GM12878 (cell line): ENCODE measurements around the gene SLCO2A1.

Experiments used
- CTCF ChIP-seq, 3 experiments: IDR thresholded peaks in 2 of 3; conservative IDR thresholded peaks in 1 of 3; 2 replicates each; pipeline ENCODE4 v1.5.1; 2011; ENCODE audit warnings: low read depth in 3 of 3, low read length in 3 of 3, mild to moderate bottlenecking in 3 of 3, control low read depth in 2 of 3, moderate library complexity in 2 of 3, inconsistent platforms in 1 of 3, mixed read lengths in 1 of 3; ENCODE audit not compliant: control insufficient read depth in 2 of 3, insufficient read depth in 1 of 3; ENCODE audit errors: extremely low read depth in 1 of 3
- NBN ChIP-seq: fragments of 450-650 bp; IDR thresholded peaks from 2 replicates; pipeline ENCODE4 v1.6.1; 2016
- POLR2A ChIP-seq: IDR thresholded peaks from 2 replicates; pipeline ENCODE4 v1.6.1; 2011; ENCODE audit warnings: low read depth, mild to moderate bottlenecking, low read length
- POLR2AphosphoS5 ChIP-seq: IDR thresholded peaks from 2 replicates; pipeline ENCODE4 v1.6.1; 2011; ENCODE audit warnings: mild to moderate bottlenecking, low read length, inconsistent platforms
- RAD21 ChIP-seq: IDR thresholded peaks from 2 replicates; pipeline ENCODE4 v1.6.1; 2011; ENCODE audit warnings: mild to moderate bottlenecking, low read depth, low read length, moderate library complexity; ENCODE audit not compliant: insufficient read depth
- RB1 ChIP-seq: fragments of 450-650 bp; formaldehyde crosslinking; IDR thresholded peaks from 2 replicates; pipeline ENCODE4 v1.6.1; 2017; ENCODE audit warnings: mild to moderate bottlenecking, borderline replicate concordance
- RFX5 ChIP-seq: IDR thresholded peaks from 2 replicates; pipeline ENCODE4 v1.6.1; 2011; ENCODE audit warnings: low read depth, low read length, improper control_type of control experiment
- YY1 ChIP-seq: IDR thresholded peaks from 2 replicates; pipeline ENCODE4 v1.6.1; 2011; ENCODE audit warnings: low read depth, mild to moderate bottlenecking, low read length
- ZBTB4 ChIP-seq: fragments of 450-650 bp; formaldehyde crosslinking; IDR thresholded peaks from 2 replicates; pipeline ENCODE4 v1.4.0; 2022; ENCODE audit warnings: mild to moderate bottlenecking, moderate library complexity
- TF ChIP-seq, protein P1 (sequence below): IDR thresholded peaks from 2 replicates; pipeline ENCODE4 v1.6.1; 2012; ENCODE audit warnings: mild to moderate bottlenecking, low read depth, low read length
- TF ChIP-seq, protein P2 (sequence below): IDR thresholded peaks from 2 replicates; pipeline ENCODE4 v1.6.1; 2011; ENCODE audit warnings: borderline replicate concordance, low read depth, mild to moderate bottlenecking, moderate library complexity, mixed read lengths, low read length; ENCODE audit not compliant: insufficient read depth; ENCODE audit errors: extremely low read length
- TF ChIP-seq, protein P3 (sequence below): IDR thresholded peaks from 2 replicates; pipeline ENCODE4 v1.6.1; 2011; ENCODE audit warnings: low read depth, low read length, improper control_type of control experiment, borderline replicate concordance
- TF ChIP-seq, protein P4 (sequence below): IDR thresholded peaks from 2 replicates; pipeline ENCODE4 v1.6.1; 2011; ENCODE audit warnings: mild to moderate bottlenecking, low read depth, low read length, moderate library complexity; ENCODE audit not compliant: insufficient replicate concordance

DNA sequence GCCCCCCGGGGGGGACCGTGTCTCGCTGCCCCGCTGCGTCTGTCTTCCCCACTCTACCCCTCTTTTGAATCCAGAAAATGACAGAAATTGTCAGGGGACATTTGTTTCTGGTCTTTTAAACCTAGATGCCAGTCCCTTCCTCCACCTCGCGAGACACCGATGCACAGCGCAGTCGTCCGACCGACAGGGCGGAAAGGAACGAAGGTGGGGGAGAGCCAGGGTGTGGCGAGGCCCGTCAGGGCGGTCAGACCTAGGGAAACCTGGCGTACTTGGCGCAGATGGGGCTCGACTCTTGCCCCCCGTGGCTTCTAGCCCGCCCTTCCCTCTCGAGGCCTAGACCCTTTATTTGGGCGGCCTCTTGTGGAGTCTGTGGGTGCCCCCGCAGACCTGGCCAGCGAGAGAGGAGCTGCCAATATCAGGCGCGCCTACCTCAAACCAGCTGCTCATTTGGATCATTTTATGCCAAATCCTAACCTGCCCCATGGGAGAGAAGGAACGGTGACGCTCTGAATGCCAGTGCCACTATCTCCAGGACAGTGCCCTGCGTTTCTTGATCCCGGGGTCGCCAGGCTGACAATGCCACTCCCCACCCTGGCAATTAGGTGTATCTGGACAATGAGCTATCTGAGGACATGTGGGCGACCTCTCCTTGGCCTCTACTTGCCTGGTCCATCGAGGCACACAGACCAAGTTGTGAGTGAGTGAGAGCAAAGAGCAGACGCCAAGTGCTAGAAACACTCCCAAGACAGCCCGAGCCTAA is 133.5 kb downstream of the SLCO2A1 start:
- TF ChIP-seq RAD21 (no peak), NBN (no peak), RB1 (no peak), POLR2AphosphoS5 (no peak), CTCF (IDR thresholded peaks at IDR 0.05 in 2 of 3, conservative IDR thresholded peaks at IDR 0.05 in 1 of 3; ENCODE audit: control insufficient read depth in 2 of 3, extremely low read depth in 1 of 3, insufficient read depth in 1 of 3, low read depth in 3 of 3, low read length in 3 of 3) (no peak), POLR2A (no peak), YY1 (no peak), RFX5 (no peak), ZBTB4 (CRISPR knock-in tag) (no peak)
- TF ChIP-seq, protein P1, sequence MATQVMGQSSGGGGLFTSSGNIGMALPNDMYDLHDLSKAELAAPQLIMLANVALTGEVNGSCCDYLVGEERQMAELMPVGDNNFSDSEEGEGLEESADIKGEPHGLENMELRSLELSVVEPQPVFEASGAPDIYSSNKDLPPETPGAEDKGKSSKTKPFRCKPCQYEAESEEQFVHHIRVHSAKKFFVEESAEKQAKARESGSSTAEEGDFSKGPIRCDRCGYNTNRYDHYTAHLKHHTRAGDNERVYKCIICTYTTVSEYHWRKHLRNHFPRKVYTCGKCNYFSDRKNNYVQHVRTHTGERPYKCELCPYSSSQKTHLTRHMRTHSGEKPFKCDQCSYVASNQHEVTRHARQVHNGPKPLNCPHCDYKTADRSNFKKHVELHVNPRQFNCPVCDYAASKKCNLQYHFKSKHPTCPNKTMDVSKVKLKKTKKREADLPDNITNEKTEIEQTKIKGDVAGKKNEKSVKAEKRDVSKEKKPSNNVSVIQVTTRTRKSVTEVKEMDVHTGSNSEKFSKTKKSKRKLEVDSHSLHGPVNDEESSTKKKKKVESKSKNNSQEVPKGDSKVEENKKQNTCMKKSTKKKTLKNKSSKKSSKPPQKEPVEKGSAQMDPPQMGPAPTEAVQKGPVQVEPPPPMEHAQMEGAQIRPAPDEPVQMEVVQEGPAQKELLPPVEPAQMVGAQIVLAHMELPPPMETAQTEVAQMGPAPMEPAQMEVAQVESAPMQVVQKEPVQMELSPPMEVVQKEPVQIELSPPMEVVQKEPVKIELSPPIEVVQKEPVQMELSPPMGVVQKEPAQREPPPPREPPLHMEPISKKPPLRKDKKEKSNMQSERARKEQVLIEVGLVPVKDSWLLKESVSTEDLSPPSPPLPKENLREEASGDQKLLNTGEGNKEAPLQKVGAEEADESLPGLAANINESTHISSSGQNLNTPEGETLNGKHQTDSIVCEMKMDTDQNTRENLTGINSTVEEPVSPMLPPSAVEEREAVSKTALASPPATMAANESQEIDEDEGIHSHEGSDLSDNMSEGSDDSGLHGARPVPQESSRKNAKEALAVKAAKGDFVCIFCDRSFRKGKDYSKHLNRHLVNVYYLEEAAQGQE: no peak
- TF ChIP-seq, protein P2, sequence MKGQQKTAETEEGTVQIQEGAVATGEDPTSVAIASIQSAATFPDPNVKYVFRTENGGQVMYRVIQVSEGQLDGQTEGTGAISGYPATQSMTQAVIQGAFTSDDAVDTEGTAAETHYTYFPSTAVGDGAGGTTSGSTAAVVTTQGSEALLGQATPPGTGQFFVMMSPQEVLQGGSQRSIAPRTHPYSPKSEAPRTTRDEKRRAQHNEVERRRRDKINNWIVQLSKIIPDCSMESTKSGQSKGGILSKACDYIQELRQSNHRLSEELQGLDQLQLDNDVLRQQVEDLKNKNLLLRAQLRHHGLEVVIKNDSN: no peak
- TF ChIP-seq, protein P3, sequence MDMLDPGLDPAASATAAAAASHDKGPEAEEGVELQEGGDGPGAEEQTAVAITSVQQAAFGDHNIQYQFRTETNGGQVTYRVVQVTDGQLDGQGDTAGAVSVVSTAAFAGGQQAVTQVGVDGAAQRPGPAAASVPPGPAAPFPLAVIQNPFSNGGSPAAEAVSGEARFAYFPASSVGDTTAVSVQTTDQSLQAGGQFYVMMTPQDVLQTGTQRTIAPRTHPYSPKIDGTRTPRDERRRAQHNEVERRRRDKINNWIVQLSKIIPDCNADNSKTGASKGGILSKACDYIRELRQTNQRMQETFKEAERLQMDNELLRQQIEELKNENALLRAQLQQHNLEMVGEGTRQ: no peak
- TF ChIP-seq, protein P4, sequence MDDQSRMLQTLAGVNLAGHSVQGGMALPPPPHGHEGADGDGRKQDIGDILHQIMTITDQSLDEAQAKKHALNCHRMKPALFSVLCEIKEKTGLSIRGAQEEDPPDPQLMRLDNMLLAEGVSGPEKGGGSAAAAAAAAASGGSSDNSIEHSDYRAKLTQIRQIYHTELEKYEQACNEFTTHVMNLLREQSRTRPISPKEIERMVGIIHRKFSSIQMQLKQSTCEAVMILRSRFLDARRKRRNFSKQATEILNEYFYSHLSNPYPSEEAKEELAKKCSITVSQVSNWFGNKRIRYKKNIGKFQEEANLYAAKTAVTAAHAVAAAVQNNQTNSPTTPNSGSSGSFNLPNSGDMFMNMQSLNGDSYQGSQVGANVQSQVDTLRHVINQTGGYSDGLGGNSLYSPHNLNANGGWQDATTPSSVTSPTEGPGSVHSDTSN: no peak
